Stimulated activated CD8-positive, alpha-beta memory T cell treated with anti-CD3 and anti-CD28 coated beads, Interleukin-4, amount 100 ng/mL, for 1 hour (primary cell): ENCODE data around the gene DNAJA3.

Source experiments
- DNase-seq, 2 donors: peaks; one replicate each; pipeline ENCODE4 v3.0.0-alpha.2; 2020; ENCODE audit warnings: low read depth in 2 of 2, low spot score in 1 of 2

DNAJA3 gene

GRCh38 chr16:4425378-4426020 lies at the start of gene DNAJA3:
Gene DNAJA3, plus strand, starts transcription at chr16:4425868. Its CDS starts 14 bp downstream, at chr16:4425882.
- DNase-seq: peak; percentile 74 to 89

- no peak for DNase-seq
These were observed 49.4 kb upstream of the DNAJA3 start for GRCh38 chr16:4376126-4376892.

- DNase-seq: no peak
These were observed 48.6 kb upstream of the DNAJA3 start for GRCh38 chr16:4376893-4377572.

- no peak for DNase-seq
These were observed 48.0 kb upstream of the DNAJA3 start for GRCh38 chr16:4377573-4378154.

- no peak for DNase-seq
These were observed 47.5 kb upstream of the DNAJA3 start for GRCh38 chr16:4378161-4378666.

- no peak for DNase-seq
These were observed 46.5 kb upstream of the DNAJA3 start for GRCh38 chr16:4378999-4379690.

GRCh38 chr16:4380119-4381063 lies 45.3 kb upstream of the DNAJA3 start:
- no peak for DNase-seq

- no peak for DNase-seq
These were observed 44.4 kb upstream of the DNAJA3 start for GRCh38 chr16:4381072-4381934.

GRCh38 chr16:4381935-4382794 lies 43.5 kb upstream of the DNAJA3 start:
- DNase-seq: no peak

- no peak for DNase-seq
These were observed 42.8 kb upstream of the DNAJA3 start for GRCh38 chr16:4382795-4383357.

- DNase-seq: no peak
These were observed 41.9 kb upstream of the DNAJA3 start for GRCh38 chr16:4383591-4384444.

- DNase-seq: no peak
These were observed 41.1 kb upstream of the DNAJA3 start for GRCh38 chr16:4384509-4384942.

- DNase-seq: no peak
These were observed 40.4 kb upstream of the DNAJA3 start for GRCh38 chr16:4385066-4385788.

- DNase-seq: no peak
These were observed 39.7 kb upstream of the DNAJA3 start for GRCh38 chr16:4385789-4386450.

- DNase-seq: no peak
These were observed 39.2 kb upstream of the DNAJA3 start for GRCh38 chr16:4386451-4386805.
